GM13977 (cell line): ENCODE measurements around the gene ACMSD.
"Not testable (repeated sequence)": the region's sequence is repeated elsewhere in the genome, so short reads cannot be mapped to it uniquely, and the experiment has no call there.

Experiments used
- DNase-seq: peaks from one replicate; pipeline ENCODE4 v3.0.0; 2012; ENCODE audit warnings: low spot score
- CTCF ChIP-seq: IDR thresholded peaks from 2 replicates; pipeline ENCODE4 v1.5.1; 2012; ENCODE audit warnings: mild to moderate bottlenecking, control low read depth; ENCODE audit not compliant: insufficient read depth; ENCODE audit errors: extremely low read depth, missing control alignments
- in situ Hi-C: fragments of 300-500 bp; cut with MboI; formaldehyde crosslinking; loops from one replicate; pipeline ENCODE4 v1.12.0; 2022; ENCODE audit warnings: low sequenced_read_pairs, low pct_unique_long_range_greater_than_20kb, mixed read lengths, inconsistent platforms; ENCODE audit not compliant: unreplicated experiment

The ACMSD gene

GRCh38 chr2:134846213-134846612 is 7.8 kb downstream of the ACMSD start:
- in situ Hi-C loops: no loop called here
- no peak for DNase-seq
- TF ChIP-seq CTCF: no peak

DNA sequence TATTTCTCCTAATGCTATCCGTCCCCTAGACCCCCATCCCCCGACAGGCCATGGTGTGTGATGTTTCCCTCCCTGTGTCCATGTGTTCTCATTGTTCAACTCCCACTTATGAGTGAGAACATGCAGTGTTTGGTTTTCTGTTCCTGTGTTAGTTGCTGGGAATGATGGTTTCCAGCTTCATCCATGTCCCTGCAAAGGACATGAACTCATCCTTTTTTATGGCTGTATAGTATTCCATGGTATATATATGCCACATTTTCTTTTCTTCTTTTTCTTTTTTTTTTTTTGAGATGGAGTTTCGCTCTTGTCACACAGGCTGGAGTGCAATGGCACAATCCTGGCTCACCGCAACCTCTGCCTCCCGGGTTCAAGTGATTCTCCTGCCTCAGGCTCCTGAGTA is 9.2 kb downstream of the ACMSD start:
- in situ Hi-C loops, DNase-seq: not testable (repeated sequence)

DNA sequence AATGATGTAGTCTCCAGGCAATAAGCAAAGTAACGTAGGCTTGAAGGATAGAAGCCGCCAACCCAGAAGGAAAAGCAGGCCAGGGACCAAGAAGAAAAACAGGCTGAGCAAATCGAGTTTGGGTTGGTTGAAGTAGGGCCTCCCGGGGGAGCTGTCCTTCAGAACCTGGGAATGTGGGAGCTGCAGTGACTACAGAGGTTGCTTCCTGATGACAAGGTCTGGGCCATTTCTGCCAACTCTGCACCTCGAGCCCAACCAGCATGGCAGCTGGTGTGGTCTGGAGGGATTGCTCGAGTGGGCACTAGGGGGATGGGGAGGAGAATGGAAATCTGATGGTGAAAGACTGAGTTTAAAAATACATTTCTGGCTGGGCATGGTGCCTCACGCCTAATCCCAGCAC is 14.1 kb downstream of the ACMSD start:
- TF ChIP-seq CTCF: no peak
- no peak for DNase-seq

GRCh38 chr2:134855709-134856108 is 17.3 kb downstream of the ACMSD start:
- in situ Hi-C loops: no loop called here
- no peak for DNase-seq
- no peak for TF ChIP-seq CTCF

More for the DNA sequence above, 14.1 kb downstream of the ACMSD start:
- in situ Hi-C loops: no loop called here

- no peak for DNase-seq
- TF ChIP-seq CTCF: no peak
- in situ Hi-C loops: no loop called here
Observed at GRCh38 chr2:134858245-134858644, 19.8 kb downstream of the ACMSD start.

DNA sequence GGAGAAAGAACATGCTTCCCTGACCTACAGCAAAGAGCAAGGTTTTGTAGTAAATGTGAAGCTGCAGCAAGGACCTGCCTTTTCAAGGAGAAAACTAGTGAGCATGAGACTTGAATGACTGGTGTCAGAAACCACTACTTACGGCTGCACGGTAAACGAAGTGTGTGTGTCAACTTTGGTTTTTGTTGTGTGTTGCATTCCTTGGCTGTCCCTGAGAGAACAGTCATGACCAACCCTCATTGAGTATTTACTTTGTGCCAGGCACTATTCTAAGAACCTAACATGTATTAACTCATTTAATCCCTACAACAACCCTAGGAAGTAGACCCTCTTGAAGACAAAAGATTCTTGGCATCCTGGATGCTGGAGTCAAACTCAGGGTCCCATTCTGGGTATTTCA is 22.8 kb downstream of the ACMSD start:
- in situ Hi-C loops: no loop called here
- no peak for TF ChIP-seq CTCF
- DNase-seq: no peak

GRCh38 chr2:134862069-134862468 is 23.7 kb downstream of the ACMSD start:
- no peak for DNase-seq

More at GRCh38 chr2:134862069-134862468, 23.7 kb downstream of the ACMSD start:
- TF ChIP-seq CTCF: no peak
- in situ Hi-C loops: no loop called here
